B cell (primary cell): ENCODE measurements around the gene SPOCK3. TPM values are rescaled to one million over a fixed set of nuclear protein-coding genes. Genes with fewer than 3 reads are reported as not detected.

Experiments
- ATAC-seq: fragments of 200-7000 bp; cut with Tn5 transposase; one replicate; pipeline ENCODE4 v1.10.0; 2021; ENCODE audit warnings: low read depth, mild to moderate bottlenecking, moderate number of reproducible peaks, moderate library complexity
- CTCF ChIA-PET: fragments of 350-600 bp; sonication (Branson Sonifier 250); formaldehyde crosslinking; loops from one replicate; lab custom pipeline; 2021; ENCODE audit warnings: antibody characterized with exemption, inconsistent platforms; lab: Charles Lee
- POLR2A ChIA-PET: fragments of 350-600 bp; sonication (Branson Sonifier 250); formaldehyde crosslinking; loops from one replicate; lab custom pipeline; 2021; ENCODE audit warnings: antibody characterized with exemption; lab: Charles Lee
- DNase-seq: peaks from one replicate; pipeline ENCODE4 v3.0.0; 2013
- H2AFZ ChIP-seq: 2 replicates; pipeline ENCODE4 v1.6.1; 2012; ENCODE audit warnings: mild to moderate bottlenecking, low read depth, low read length; ENCODE audit not compliant: insufficient read depth, poor library complexity, severe bottlenecking
- H3K27ac ChIP-seq, 2 donors: 1 replicate in 1 of 2; 2 replicates in 1 of 2; pipeline ENCODE4 v1.5.1; 2012 to 2013; ENCODE audit warnings: low read length in 2 of 2, mild to moderate bottlenecking in 2 of 2, moderate library complexity in 1 of 2
- H3K27me3 ChIP-seq, 4 experiments: fragments of 200-600 bp in 1 of 4; sonication (generic) in 1 of 4; replicated peaks in 1 of 4; 1 replicate in 2 of 4; 2 replicates in 2 of 4; pipeline versions ENCODE4 v1.6.1 to v1.7.0; 2013 to 2016; ENCODE audit warnings: low read length in 3 of 4, mild to moderate bottlenecking in 2 of 4, mixed read lengths in 1 of 4, moderate library complexity in 1 of 4; ENCODE audit not compliant: insufficient read depth in 4 of 4, control insufficient read depth in 3 of 4; ENCODE audit errors: control extremely low read depth in 1 of 4
- H3K36me3 ChIP-seq, 2 experiments: replicated peaks in 1 of 2; 1 replicate in 1 of 2; 2 replicates in 1 of 2; pipeline versions ENCODE4 v1.6.1 to v1.7.1; 2013; ENCODE audit warnings: low read length in 1 of 2; ENCODE audit not compliant: insufficient read depth in 2 of 2, control insufficient read depth in 1 of 2; ENCODE audit errors: control extremely low read depth in 1 of 2, extremely low read depth in 1 of 2
- H3K4me1 ChIP-seq, 2 donors: fragments of 200-600 bp in 1 of 2; sonication (generic) in 1 of 2; 1 replicate in 1 of 2; 2 replicates in 1 of 2; pipeline versions ENCODE4 v1.5.1 to v1.6.1; 2013 to 2017; ENCODE audit warnings: low read length in 2 of 2; ENCODE audit not compliant: control insufficient read depth in 2 of 2, insufficient read depth in 2 of 2
- H3K4me2 ChIP-seq: replicated peaks from 2 replicates; pipeline ENCODE3; 2012; ENCODE audit warnings: mild to moderate bottlenecking, low read depth, low read length; ENCODE audit not compliant: poor library complexity, severe bottlenecking
- H3K4me3 ChIP-seq, 5 experiments: fragments of 200-600 bp in 1 of 5; sonication (generic) in 1 of 5; 1 replicate in 3 of 5; 2 replicates in 2 of 5; pipeline versions ENCODE4 v1.5.1 to v1.7.0; 2011 to 2016; ENCODE audit warnings: low read length in 4 of 5, mild to moderate bottlenecking in 4 of 5, low read depth in 2 of 5, control low read depth in 1 of 5, moderate library complexity in 1 of 5; ENCODE audit not compliant: insufficient read depth in 1 of 5; ENCODE audit errors: control extremely low read depth in 1 of 5, extremely low read depth in 1 of 5
- H3K79me2 ChIP-seq: fragments of 200-600 bp; sonication (generic); one replicate; pipeline ENCODE4 v1.6.0; 2016; ENCODE audit warnings: low read length; ENCODE audit not compliant: control insufficient read depth, insufficient read depth
- H3K9ac ChIP-seq: fragments of 200-600 bp; sonication (generic); 2 replicates; pipeline ENCODE4 v1.6.1; 2017; ENCODE audit warnings: mild to moderate bottlenecking, low read length, moderate library complexity
- H3K9me3 ChIP-seq, 3 donors: one replicate each; pipeline versions ENCODE4 v1.6.1 to v1.7.1; 2013; ENCODE audit warnings: low read length in 2 of 3; ENCODE audit not compliant: control insufficient read depth in 2 of 3, insufficient read depth in 1 of 3; ENCODE audit errors: control extremely low read depth in 1 of 3
- H4K20me1 ChIP-seq: 2 replicates; pipeline ENCODE4 v1.6.0; 2012; ENCODE audit warnings: mild to moderate bottlenecking, low read length; ENCODE audit not compliant: insufficient read depth, control insufficient read depth, poor library complexity, severe bottlenecking
- H3K27ac Mint-ChIP-seq: one replicate; pipeline ENCODE4 v1.8.0; 2021; ENCODE audit warnings: mixed read lengths
- H3K27me3 Mint-ChIP-seq: one replicate; pipeline ENCODE4 v1.8.0; 2021; ENCODE audit warnings: mixed read lengths
- H3K4me1 Mint-ChIP-seq: one replicate; pipeline ENCODE4 v1.8.0; 2021; ENCODE audit warnings: mixed read lengths
- H3K4me3 Mint-ChIP-seq: one replicate; pipeline ENCODE4 v1.8.0; 2021; ENCODE audit warnings: mixed read lengths
- H3K9me3 Mint-ChIP-seq: one replicate; pipeline ENCODE4 v1.8.0; 2022; ENCODE audit warnings: mixed read lengths; ENCODE audit not compliant: insufficient read depth
- CTCF ChIP-seq: fragments of 200-600 bp; IDR thresholded peaks from one replicate; pipeline ENCODE4 v1.8.0; 2022; ENCODE audit warnings: antibody characterized with exemption, mild to moderate bottlenecking
- EZH2 ChIP-seq: IDR thresholded peaks from 2 replicates; pipeline ENCODE4 v1.6.1; 2012; ENCODE audit warnings: borderline replicate concordance, low read depth, mild to moderate bottlenecking, moderate library complexity, low read length; ENCODE audit not compliant: insufficient read depth, poor library complexity, severe bottlenecking
- whole genome bisulfite sequencing: methylation state at CpG from one replicate; pipeline ENCODE4 v1.1.5; 2013; ENCODE audit warnings: missing lambda C conversion rate; ENCODE audit not compliant: insufficient coverage; 5-methylcytosine and 5-hydroxymethylcytosine counted together
- intact Hi-C: fragments of 100-400 bp; cut with micrococcal nuclease; formaldehyde crosslinking; loops from one replicate; pipeline ENCODE4 v1.10.0; 2022
- polyA plus RNA-seq: library from polyadenylated mRNA; depleted of rRNA; stranded (reverse); fragments of >200 nt; gene quantifications from 2 replicates; pipeline ENCODE4 v1.2.3, GENCODE V29; 2012
- total RNA-seq, 2 donors: library from RNA; stranded (reverse); fragments of 120-200 nt in 1 of 2; gene quantifications; 1 replicate in 1 of 2; 2 replicates in 1 of 2; pipeline versions ENCODE4 v1.2.3 to v1.2.4, GENCODE V29; 2013 to 2022

Gene SPOCK3
- total and polyA plus RNA-seq, 2 donors (not counting 1 experiment from before 2014, with no cell fraction given), result not detected

- Histone ChIP-seq H3K9ac (no peak overlapping the region), H3K36me3 (no peaks in the 10 kb centered on the region), H3K9me3 (no peaks in the 10 kb centered on the region), H3K4me1 (no peaks in the 10 kb centered on the region), H4K20me1 (no peaks in the 10 kb centered on the region), H3K4me3 (no peak overlapping the region), H3K4me2 (no peak overlapping the region), H2AFZ (no peak overlapping the region), H3K27ac (no peak overlapping the region), H3K79me2 (no peaks in the 10 kb centered on the region), H3K27me3 (no peaks in the 10 kb centered on the region)
- TF ChIP-seq CTCF (no peak), EZH2 (no peak)
- no peak overlapping the region for H3K27ac Mint-ChIP-seq
- CTCF ChIA-PET, result no interaction called here
- no peaks in the 10 kb centered on the region for H3K9me3 Mint-ChIP-seq
- POLR2A ChIA-PET, result no interaction called here
- WGBS, result no CpG with 5 or more reads among the region's 1 CpG
- no peak for ATAC-seq
- no peak for DNase-seq
- no peak overlapping the region for H3K4me3 Mint-ChIP-seq
- intact Hi-C loops, result no loop called here
- peaks cover 1% of the 10 kb centered on the region for H3K4me1 Mint-ChIP-seq
- H3K27me3 Mint-ChIP-seq, result no peaks in the 10 kb centered on the region
Observed at GRCh38 chr4:167020410-167020809, 213.9 kb downstream of the SPOCK3 start.

DNA sequence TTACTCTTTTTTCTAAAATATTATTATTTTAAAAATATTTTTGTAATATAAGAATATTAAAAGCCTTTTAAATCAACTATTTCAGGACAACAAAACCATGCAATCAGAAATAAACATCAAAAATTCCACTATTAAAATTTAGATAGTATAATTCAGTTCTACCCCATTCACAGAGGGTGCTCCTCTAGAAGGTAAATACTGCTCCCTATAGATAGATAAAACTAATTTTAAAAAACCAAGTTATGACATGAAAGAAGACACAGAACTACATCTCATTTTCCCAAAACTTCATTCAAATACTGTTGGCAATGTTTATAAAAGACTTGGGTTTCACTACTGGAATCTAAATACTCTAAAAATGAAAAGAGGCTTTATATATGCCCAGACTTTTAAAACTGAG is 219.3 kb downstream of the SPOCK3 start:
- ChIA-PET POLR2A (no interaction called here), CTCF (no interaction called here)
- Histone ChIP-seq H3K4me3 (no peak overlapping the region), H2AFZ (no peak overlapping the region), H3K36me3 (no peaks in the 10 kb centered on the region), H4K20me1 (no peaks in the 10 kb centered on the region), H3K27ac (no peak overlapping the region), H3K9ac (no peak overlapping the region), H3K79me2 (no peaks in the 10 kb centered on the region), H3K27me3 (no peaks in the 10 kb centered on the region), H3K4me1 (no peaks in the 10 kb centered on the region), H3K4me2 (no peak overlapping the region), H3K9me3 (no peaks in the 10 kb centered on the region)
- TF ChIP-seq CTCF, result no peak
- no peak for TF ChIP-seq EZH2
- no peaks in the 10 kb centered on the region for H3K27me3 Mint-ChIP-seq
- no peak overlapping the region for H3K4me3 Mint-ChIP-seq
- DNase-seq (no peak), ATAC-seq (no peak)
- no peaks in the 10 kb centered on the region for H3K9me3 Mint-ChIP-seq
- intact Hi-C loops, result no loop called here
- no peak overlapping the region for H3K27ac Mint-ChIP-seq
- H3K4me1 Mint-ChIP-seq, result no peaks in the 10 kb centered on the region
